GM12878 (cell line): ENCODE results near the gene SPSB2. TPM values are rescaled to one million over a fixed set of nuclear protein-coding genes. Genes with fewer than 3 reads are reported as not detected.

Source experiments
- SMAD1 ChIP-seq: fragments of 450-650 bp; IDR thresholded peaks from 2 replicates; pipeline ENCODE4 v1.6.1; 2018; ENCODE audit warnings: mild to moderate bottlenecking, low read depth; ENCODE audit not compliant: partially characterized antibody
- SP1 ChIP-seq: IDR thresholded peaks from one replicate; pipeline ENCODE4 v1.6.1; 2011; ENCODE audit warnings: low read depth, low read length
- polyA plus RNA-seq, 11 experiments: library from polyadenylated mRNA; depleted of rRNA in 4 of 11; unstranded in 6 of 11; stranded (reverse) in 5 of 11; fragments of >200 nt; fragmentation: Nextera tagmentation in 4 of 11; fragmentation: Illumina TruSeq in 1 of 11; extraction: Ambion mirVana in 4 of 11; extraction: Trizol in 1 of 11; gene quantifications; 1 replicate in 1 of 11; 2 replicates in 10 of 11; pipeline versions ENCODE4 v1.2.1 to v1.2.3, GENCODE V29; 2011 to 2016; ENCODE audit warnings: inconsistent platforms in 2 of 11, missing spikeins in 2 of 11, low read depth in 1 of 11
- total RNA-seq, 4 experiments: library from RNA; depleted of rRNA in 3 of 4; stranded (reverse); fragments of >200 nt in 3 of 4; fragmentation: Illumina TruSeq in 1 of 4; extraction: Trizol in 1 of 4; gene quantifications; 2 replicates each; pipeline versions ENCODE4 v1.2.1 to v1.2.3, GENCODE V29; 2013 to 2021
- TF ChIP-seq, protein P1 (sequence below): fragments of 450-650 bp; IDR thresholded peaks from 2 replicates; pipeline ENCODE4 v1.6.1; 2017; ENCODE audit warnings: mild to moderate bottlenecking, low read depth, inconsistent platforms; ENCODE audit not compliant: poor library complexity, severe bottlenecking
- TF ChIP-seq, protein P2 (sequence below): fragments of 450-650 bp; IDR thresholded peaks from 2 replicates; pipeline ENCODE4 v1.6.1; 2018; ENCODE audit warnings: borderline replicate concordance, mild to moderate bottlenecking; ENCODE audit not compliant: partially characterized antibody

SPSB2 gene
- total and polyA plus RNA-seq, 10 of the 15 experiments (the other 5 are each of a cell fraction or from before 2014, with no cell fraction given), result 0.08 to 5.6 (median 2.7) TPM

DNA sequence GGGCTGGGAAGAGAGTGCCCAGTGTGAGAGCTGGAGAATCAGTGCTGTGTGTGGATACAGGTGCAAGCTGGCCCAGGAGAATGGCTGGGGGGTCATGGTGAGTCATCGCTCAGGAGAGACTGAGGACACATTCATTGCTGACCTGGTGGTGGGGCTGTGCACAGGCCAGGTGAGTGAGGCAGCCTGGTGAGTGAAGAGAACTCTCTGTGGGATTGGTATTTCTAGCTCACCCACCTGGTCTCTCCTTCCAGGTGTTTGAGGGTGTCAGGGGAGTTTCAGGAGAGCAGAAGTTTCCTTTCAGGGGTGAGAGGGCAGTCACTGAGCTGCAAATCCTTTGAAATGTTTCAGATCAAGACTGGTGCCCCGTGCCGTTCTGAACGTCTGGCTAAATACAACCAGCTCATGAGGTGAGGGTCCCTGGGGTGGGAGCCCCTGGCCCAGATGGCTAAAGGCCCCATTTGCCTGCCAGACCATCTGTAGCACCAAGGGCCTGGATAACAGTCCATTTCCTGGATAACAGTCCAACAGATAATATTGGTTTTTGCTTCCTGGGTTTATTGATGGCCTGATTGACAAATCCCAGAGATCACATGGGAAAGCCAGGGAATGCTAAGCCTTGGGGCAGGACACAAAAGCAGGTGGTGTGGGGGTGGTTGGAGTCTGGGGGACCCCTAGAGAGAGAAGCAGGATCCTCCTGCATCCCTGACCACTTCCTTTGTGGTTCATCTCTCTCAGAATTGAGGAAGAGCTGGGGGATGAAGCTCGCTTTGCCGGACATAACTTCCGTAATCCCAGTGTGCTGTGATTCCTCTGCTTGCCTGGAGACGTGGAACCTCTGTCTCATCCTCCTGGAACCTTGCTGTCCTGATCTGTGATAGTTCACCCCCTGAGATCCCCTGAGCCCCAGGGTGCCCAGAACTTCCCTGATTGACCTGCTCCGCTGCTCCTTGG lies 49.2 kb upstream of the SPSB2 start (continued):
- TF ChIP-seq, protein P1, sequence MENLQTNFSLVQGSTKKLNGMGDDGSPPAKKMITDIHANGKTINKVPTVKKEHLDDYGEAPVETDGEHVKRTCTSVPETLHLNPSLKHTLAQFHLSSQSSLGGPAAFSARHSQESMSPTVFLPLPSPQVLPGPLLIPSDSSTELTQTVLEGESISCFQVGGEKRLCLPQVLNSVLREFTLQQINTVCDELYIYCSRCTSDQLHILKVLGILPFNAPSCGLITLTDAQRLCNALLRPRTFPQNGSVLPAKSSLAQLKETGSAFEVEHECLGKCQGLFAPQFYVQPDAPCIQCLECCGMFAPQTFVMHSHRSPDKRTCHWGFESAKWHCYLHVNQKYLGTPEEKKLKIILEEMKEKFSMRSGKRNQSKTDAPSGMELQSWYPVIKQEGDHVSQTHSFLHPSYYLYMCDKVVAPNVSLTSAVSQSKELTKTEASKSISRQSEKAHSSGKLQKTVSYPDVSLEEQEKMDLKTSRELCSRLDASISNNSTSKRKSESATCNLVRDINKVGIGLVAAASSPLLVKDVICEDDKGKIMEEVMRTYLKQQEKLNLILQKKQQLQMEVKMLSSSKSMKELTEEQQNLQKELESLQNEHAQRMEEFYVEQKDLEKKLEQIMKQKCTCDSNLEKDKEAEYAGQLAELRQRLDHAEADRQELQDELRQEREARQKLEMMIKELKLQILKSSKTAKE, result no peak
- TF ChIP-seq SP1, result no peak
- TF ChIP-seq, protein P2, sequence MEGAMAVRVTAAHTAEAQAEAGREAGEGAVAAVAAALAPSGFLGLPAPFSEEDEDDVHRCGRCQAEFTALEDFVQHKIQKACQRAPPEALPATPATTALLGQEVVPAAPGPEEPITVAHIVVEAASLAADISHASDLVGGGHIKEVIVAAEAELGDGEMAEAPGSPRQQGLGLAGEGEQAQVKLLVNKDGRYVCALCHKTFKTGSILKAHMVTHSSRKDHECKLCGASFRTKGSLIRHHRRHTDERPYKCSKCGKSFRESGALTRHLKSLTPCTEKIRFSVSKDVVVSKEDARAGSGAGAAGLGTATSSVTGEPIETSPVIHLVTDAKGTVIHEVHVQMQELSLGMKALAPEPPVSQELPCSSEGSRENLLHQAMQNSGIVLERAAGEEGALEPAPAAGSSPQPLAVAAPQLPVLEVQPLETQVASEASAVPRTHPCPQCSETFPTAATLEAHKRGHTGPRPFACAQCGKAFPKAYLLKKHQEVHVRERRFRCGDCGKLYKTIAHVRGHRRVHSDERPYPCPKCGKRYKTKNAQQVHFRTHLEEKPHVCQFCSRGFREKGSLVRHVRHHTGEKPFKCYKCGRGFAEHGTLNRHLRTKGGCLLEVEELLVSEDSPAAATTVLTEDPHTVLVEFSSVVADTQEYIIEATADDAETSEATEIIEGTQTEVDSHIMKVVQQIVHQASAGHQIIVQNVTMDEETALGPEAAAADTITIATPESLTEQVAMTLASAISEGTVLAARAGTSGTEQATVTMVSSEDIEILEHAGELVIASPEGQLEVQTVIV, result no peak
- TF ChIP-seq SMAD1, result no peak
